H1 (cell line): ENCODE measurements around the gene TMEM92. TPM values are rescaled to one million over a fixed set of nuclear protein-coding genes. Genes with fewer than 3 reads are reported as not detected.

ENCODE experiments used
- CTCF ChIA-PET: fragments of 300-600 bp; sonication (Branson Sonifier 250); formaldehyde crosslinking; loops from one replicate; lab custom pipeline; 2021; ENCODE audit not compliant: partially characterized antibody; lab: Charles Lee
- POLR2A ChIA-PET: fragments of 300-600 bp; sonication (Branson Sonifier 250); formaldehyde crosslinking; loops from one replicate; lab custom pipeline; 2021; ENCODE audit warnings: inconsistent platforms; ENCODE audit not compliant: partially characterized antibody; lab: Charles Lee
- DNase-seq, 2 experiments: peaks; one replicate each; pipeline versions ENCODE4 v3.0.0 to v3.0.0-alpha.2; 2010 to 2022; ENCODE audit warnings: low spot score in 2 of 2, low read depth in 1 of 2, mixed read lengths in 1 of 2
- FAIRE-seq: peaks from 2 replicates; lab custom pipeline; 2011; peaks lifted over from hg19 to GRCh38; lab: Jason Lieb, UNC
- H2AFZ ChIP-seq: 2 replicates; pipeline ENCODE4 v1.8.1; 2012; ENCODE audit warnings: low read length, inconsistent platforms
- H2AK5ac ChIP-seq: 2 replicates; pipeline ENCODE4 v1.6.1; 2013; ENCODE audit warnings: low read depth, low read length
- H2BK120ac ChIP-seq: replicated peaks from 2 replicates; pipeline ENCODE3; 2013; ENCODE audit warnings: low read depth, low read length, inconsistent platforms
- H2BK12ac ChIP-seq: 2 replicates; pipeline ENCODE4 v1.6.1; 2013; ENCODE audit warnings: low read depth, low read length
- H2BK15ac ChIP-seq: 2 replicates; pipeline ENCODE4 v1.6.1; 2013; ENCODE audit warnings: low read length
- H2BK20ac ChIP-seq: 2 replicates; pipeline ENCODE4 v1.6.1; 2013; ENCODE audit warnings: low read length
- H2BK5ac ChIP-seq: 2 replicates; pipeline ENCODE4 v1.6.1; 2013; ENCODE audit warnings: low read depth, low read length
- H3K14ac ChIP-seq: 2 replicates; pipeline ENCODE4 v1.6.1; 2013; ENCODE audit warnings: inconsistent platforms; ENCODE audit not compliant: insufficient read length
- H3K18ac ChIP-seq: 2 replicates; pipeline ENCODE4 v1.6.1; 2013; ENCODE audit warnings: low read length; ENCODE audit errors: extremely low read depth
- H3K23ac ChIP-seq: 2 replicates; pipeline ENCODE4 v1.6.1; 2013; ENCODE audit warnings: inconsistent platforms; ENCODE audit not compliant: insufficient read length
- H3K23me2 ChIP-seq: 2 replicates; pipeline ENCODE4 v1.6.1; 2013; ENCODE audit warnings: low read depth, low read length
- H3K27ac ChIP-seq: 2 replicates; pipeline ENCODE4 v1.6.1; 2011; ENCODE audit warnings: low read depth, low read length, inconsistent platforms
- H3K27me3 ChIP-seq, 4 experiments: replicated peaks in 1 of 4; 1 replicate in 1 of 4; 2 replicates in 3 of 4; pipeline versions ENCODE4 v1.6.1 to v1.8.1; 2011 to 2013; ENCODE audit warnings: low read length in 3 of 4, mild to moderate bottlenecking in 3 of 4, inconsistent platforms in 2 of 4, mixed read lengths in 2 of 4, moderate library complexity in 1 of 4; ENCODE audit not compliant: control insufficient read depth in 3 of 4, insufficient read depth in 3 of 4; ENCODE audit errors: extremely low read depth in 1 of 4
- H3K36me3 ChIP-seq, 4 experiments: 2 replicates each; pipeline versions ENCODE4 v1.6.1 to v1.8.1; 2011 to 2013; ENCODE audit warnings: mild to moderate bottlenecking in 4 of 4, low read length in 3 of 4, moderate library complexity in 2 of 4, control low read depth in 1 of 4, inconsistent platforms in 1 of 4; ENCODE audit not compliant: insufficient read depth in 4 of 4, control insufficient read depth in 2 of 4
- H3K4ac ChIP-seq: replicated peaks from 2 replicates; pipeline ENCODE3; 2013; ENCODE audit warnings: low read length, low read depth, mixed read lengths, inconsistent platforms; ENCODE audit not compliant: insufficient read length
- H3K4me1 ChIP-seq, 4 experiments: replicated peaks in 1 of 4; 1 replicate in 1 of 4; 2 replicates in 3 of 4; pipeline versions ENCODE4 v1.6.1 to v1.8.1; 2011 to 2013; ENCODE audit warnings: low read length in 3 of 4, inconsistent platforms in 2 of 4, mixed read lengths in 1 of 4; ENCODE audit not compliant: insufficient read depth in 4 of 4, control insufficient read depth in 3 of 4
- H3K4me2 ChIP-seq, 2 experiments: 2 replicates each; pipeline versions ENCODE4 v1.6.1 to v1.8.1; 2011 to 2013; ENCODE audit warnings: low read depth in 2 of 2, low read length in 2 of 2, control low read depth in 1 of 2, inconsistent platforms in 1 of 2, mild to moderate bottlenecking in 1 of 2; ENCODE audit not compliant: insufficient read depth in 1 of 2
- H3K4me3 ChIP-seq, 4 experiments: fragments of 200-600, 300-600 bp in 1 of 4; sonication (generic), shearing (Covaris generic), sonication (Bioruptor Twin) in 1 of 4; 2 replicates each; pipeline versions ENCODE4 v1.5.1 to v1.8.1; 2011 to 2016; ENCODE audit warnings: low read length in 4 of 4, low read depth in 3 of 4, control low read depth in 2 of 4, inconsistent platforms in 2 of 4, mild to moderate bottlenecking in 2 of 4, mixed read lengths in 1 of 4, moderate library complexity in 1 of 4; ENCODE audit not compliant: insufficient read depth in 2 of 4; ENCODE audit errors: extremely low read depth in 1 of 4
- H3K56ac ChIP-seq: replicated peaks from 2 replicates; pipeline ENCODE3; 2013; ENCODE audit warnings: low read depth, mild to moderate bottlenecking, mixed read lengths, low read length, inconsistent platforms; ENCODE audit not compliant: insufficient read length
- H3K79me1 ChIP-seq: 2 replicates; pipeline ENCODE4 v1.6.1; 2013; ENCODE audit warnings: low read depth, low read length, control low read depth
- H3K79me2 ChIP-seq, 2 experiments: 2 replicates each; pipeline versions ENCODE4 v1.6.1 to v1.8.1; 2012 to 2013; ENCODE audit warnings: low read length in 2 of 2, mild to moderate bottlenecking in 2 of 2, inconsistent platforms in 1 of 2; ENCODE audit not compliant: insufficient read depth in 2 of 2, control insufficient read depth in 1 of 2
- H3K9ac ChIP-seq, 4 experiments: replicated peaks in 1 of 4; 1 replicate in 1 of 4; 2 replicates in 3 of 4; pipeline versions ENCODE4 v1.6.1 to v1.8.1; 2011 to 2013; ENCODE audit warnings: low read depth in 3 of 4, low read length in 3 of 4, control low read depth in 2 of 4, mild to moderate bottlenecking in 2 of 4, moderate library complexity in 2 of 4, inconsistent platforms in 1 of 4; ENCODE audit errors: extremely low read depth in 1 of 4
- H3K9me3 ChIP-seq, 2 experiments: 2 replicates each; pipeline versions ENCODE4 v1.6.1 to v1.8.1; 2012 to 2013; ENCODE audit warnings: mild to moderate bottlenecking in 2 of 2, moderate library complexity in 2 of 2, control low read depth in 1 of 2, inconsistent platforms in 1 of 2, low read depth in 1 of 2, low read length in 1 of 2, mixed read lengths in 1 of 2; ENCODE audit not compliant: insufficient read depth in 2 of 2
- H4K20me1 ChIP-seq, 2 experiments: replicated peaks in 1 of 2; 2 replicates each; pipeline versions ENCODE3 to v1.8.1; 2011 to 2013; ENCODE audit warnings: inconsistent platforms in 2 of 2, low read length in 2 of 2, mild to moderate bottlenecking in 1 of 2; ENCODE audit not compliant: insufficient read depth in 2 of 2, control insufficient read depth in 1 of 2
- H4K5ac ChIP-seq: 2 replicates; pipeline ENCODE4 v1.6.1; 2013; ENCODE audit warnings: low read length, low read depth, mixed read lengths, inconsistent platforms; ENCODE audit not compliant: insufficient read length
- H4K8ac ChIP-seq: 2 replicates; pipeline ENCODE4 v1.8.0; 2013; ENCODE audit warnings: mild to moderate bottlenecking, moderate library complexity, low read length, inconsistent platforms; ENCODE audit not compliant: insufficient read depth; ENCODE audit errors: extremely low read depth
- H4K91ac ChIP-seq: replicated peaks from 2 replicates; pipeline ENCODE3; 2013; ENCODE audit warnings: low read length, mixed read lengths, inconsistent platforms; ENCODE audit not compliant: insufficient read length
- ATF2 ChIP-seq: IDR thresholded peaks from 2 replicates; pipeline ENCODE4 v1.6.1; 2012; ENCODE audit warnings: low read length, inconsistent platforms
- ATF3 ChIP-seq: IDR thresholded peaks from 2 replicates; pipeline ENCODE4 v1.6.1; 2011; ENCODE audit warnings: low read depth, mild to moderate bottlenecking, low read length; ENCODE audit not compliant: insufficient read depth
- BACH1 ChIP-seq: IDR thresholded peaks from 2 replicates; pipeline ENCODE4 v1.6.1; 2012; ENCODE audit warnings: low read length, improper control_type of control experiment
- CHD1 ChIP-seq: IDR thresholded peaks from 2 replicates; pipeline ENCODE4 v1.6.1; 2012; ENCODE audit warnings: low read depth, low read length, improper control_type of control experiment
- CTBP2 ChIP-seq: IDR thresholded peaks from 2 replicates; pipeline ENCODE4 v1.7.0; 2011; ENCODE audit warnings: borderline replicate concordance, mild to moderate bottlenecking, moderate library complexity, mixed read lengths, low read length; ENCODE audit not compliant: insufficient read depth, insufficient read length
- EP300 ChIP-seq, 2 experiments: IDR thresholded peaks; 1 replicate in 1 of 2; 2 replicates in 1 of 2; pipeline ENCODE4 v1.6.1; 2011 to 2012; ENCODE audit warnings: low read depth in 2 of 2, low read length in 2 of 2, mild to moderate bottlenecking in 2 of 2, borderline replicate concordance in 1 of 2, inconsistent platforms in 1 of 2, moderate library complexity in 1 of 2
- FOSL1 ChIP-seq: IDR thresholded peaks from 2 replicates; pipeline ENCODE4 v1.6.1; 2011; ENCODE audit warnings: mild to moderate bottlenecking, low read depth, low read length, moderate library complexity; ENCODE audit not compliant: insufficient read depth
- JUN ChIP-seq: IDR thresholded peaks from 2 replicates; pipeline ENCODE4 v1.6.1; 2011; ENCODE audit warnings: low read depth, mild to moderate bottlenecking, improper control_type of control experiment, low read length
- POLR2A ChIP-seq, 2 experiments: IDR thresholded peaks; 1 replicate in 1 of 2; 2 replicates in 1 of 2; pipeline ENCODE4 v1.6.1; 2011; ENCODE audit warnings: low read depth in 2 of 2, low read length in 2 of 2, mild to moderate bottlenecking in 2 of 2; ENCODE audit errors: control extremely low read depth in 1 of 2
- RBBP5 ChIP-seq: IDR thresholded peaks from 2 replicates; pipeline ENCODE4 v1.7.1; 2012; ENCODE audit warnings: low read depth, mild to moderate bottlenecking, inconsistent platforms, low read length, moderate library complexity, borderline replicate concordance
- SP2 ChIP-seq: IDR thresholded peaks from 2 replicates; pipeline ENCODE4 v1.6.1; 2012; ENCODE audit warnings: mild to moderate bottlenecking, low read length, inconsistent platforms
- SP4 ChIP-seq: IDR thresholded peaks from 2 replicates; pipeline ENCODE4 v1.6.1; 2012; ENCODE audit warnings: low read length, inconsistent platforms
- YY1 ChIP-seq: IDR thresholded peaks from 2 replicates; pipeline ENCODE4 v1.6.1; 2011; ENCODE audit warnings: low read depth, mild to moderate bottlenecking, low read length
- WGBS, 2 experiments: shearing (Covaris generic) in 1 of 2; methylation state at CpG; one replicate each; pipeline versions ENCODE4 v1.1.6 to v1.1.7; 2013 to 2015; ENCODE audit warnings: low lambda C conversion rate in 2 of 2, mixed read lengths in 2 of 2, inconsistent platforms in 1 of 2, low coverage in 1 of 2, missing lambda C conversion rate in 1 of 2; ENCODE audit not compliant: insufficient replicate concordance in 2 of 2, insufficient coverage in 1 of 2, insufficient read length in 1 of 2; ENCODE audit errors: extremely low coverage in 1 of 2, missing lambda C conversion rate in 1 of 2; 5-methylcytosine and 5-hydroxymethylcytosine counted together
- polyA plus RNA-seq, 7 experiments: library from polyadenylated mRNA; depleted of rRNA in 3 of 7; stranded (reverse) in 5 of 7; unstranded in 2 of 7; fragments of >200 nt in 5 of 7; fragments of 200-250 nt in 2 of 7; gene quantifications; 1 replicate in 5 of 7; 2 replicates in 1 of 7; 4 replicates in 1 of 7; pipeline versions ENCODE4 v1.2.1 to v1.2.3, GENCODE V29; 2011 to 2013; ENCODE audit warnings: missing spikeins in 2 of 7, mixed read lengths in 2 of 7
- total RNA-seq: library from RNA; stranded (reverse); fragmentation: NEBNext Ultra II Directional; extraction: Animal tissue kit (Norgen Biotek cat#: 25700); gene quantifications from 2 replicates; pipeline ENCODE4 v1.2.1, GENCODE V29; 2021

Gene TMEM92
- total and polyA plus RNA-seq, 2 of the 8 experiments (the other 6 are each of a cell fraction or from before 2014, with no cell fraction given): 11.9 to 24.8 TPM

- Histone ChIP-seq H2AFZ (no peak overlapping the region), H3K36me3 (no peaks in the 10 kb centered on the region), H3K23ac (no peak overlapping the region), H2BK12ac (no peak overlapping the region), H3K27me3 (no peaks in the 10 kb centered on the region), H3K18ac (no peak overlapping the region), H4K5ac (no peak overlapping the region), H2AK5ac (no peak overlapping the region), H3K27ac (no peak overlapping the region), H3K4ac (no peak overlapping the region), H3K4me3 (no peak overlapping the region), H4K8ac (no peak overlapping the region), H3K23me2 (no peaks in the 10 kb centered on the region), H2BK15ac (no peak overlapping the region), H4K20me1 (no peaks in the 10 kb centered on the region), H3K56ac (no peak overlapping the region), H3K4me2 (no peak overlapping the region), H3K79me1 (no peaks in the 10 kb centered on the region), H3K79me2 (no peaks in the 10 kb centered on the region), H2BK5ac (no peak overlapping the region), H2BK120ac (no peak overlapping the region), H3K9ac (no peak overlapping the region), H3K14ac (no peak overlapping the region), H4K91ac (no peak overlapping the region), H3K9me3 (no peaks in the 10 kb centered on the region), H3K4me1 (no peaks in the 10 kb centered on the region), H2BK20ac (no peak overlapping the region)
- DNase-seq (no peak), FAIRE-seq (no peak)
- ChIA-PET CTCF (interaction anchor here (0.7 to 2.9 kb wide), 11 partner anchors 22 to 93 kb away, joined by 3 to 11 read pairs (median 3); partner anchors contain the start of genes COL1A1 and TMEM92), POLR2A (interaction anchor here (1.0 kb wide), 1 partner anchor 25 kb away, joined by 3 read pairs; no protein-coding TSS in a partner anchor)
- WGBS, 2 experiments: 73% methylated on average over 4 of the region's 4 CpGs; no CpG with 5 or more reads in 1 of the 2 experiments
- no peak for TF ChIP-seq CTBP2
- no peak for TF ChIP-seq POLR2A (IDR thresholded peaks at IDR 0.05; ENCODE audit: control extremely low read depth in 1 of 2, low read depth in 2 of 2, low read length in 2 of 2)
- TF ChIP-seq JUN: no peak
- no peak for TF ChIP-seq EP300 (IDR thresholded peaks at IDR 0.05; ENCODE audit: borderline replicate concordance in 1 of 2, low read depth in 2 of 2, low read length in 2 of 2)
- TF ChIP-seq FOSL1: no peak
- TF ChIP-seq SP2: no peak
- no peak for TF ChIP-seq BACH1
- TF ChIP-seq ATF2: no peak
- TF ChIP-seq SP4: no peak
- TF ChIP-seq ATF3: no peak
- TF ChIP-seq CHD1: no peak
- no peak for TF ChIP-seq RBBP5
- no peak for TF ChIP-seq YY1
Observed at GRCh38 chr17:50239937-50240336, 34.3 kb upstream of the TMEM92 start.
